Measurements from ENCODE around the gene CPNE5.

GRCh38 chr6:36853325-36853724 is 14.1 kb upstream of the CPNE5 start:
- TF ChIP-seq CTCF (IDR thresholded peaks at IDR 0.05; ENCODE audit: poor library complexity) (no peak), EZH2phosphoT487 (IDR thresholded peaks at IDR 0.05; ENCODE audit: low read depth, severe bottlenecking, unreplicated experiment) (no peak)
